Hippocampal formation (tissue), 2 donors: ENCODE data around the gene EIF3CL.
"Not testable (repeated sequence)": the region's sequence is repeated elsewhere in the genome, so short reads cannot be mapped to it uniquely, and the experiment has no call there.

Experiments
- DNase-seq, 2 donors: peaks; one replicate each; lab custom pipeline; 2025; lab: John Stamatoyannopoulos, UW

Gene EIF3CL

GRCh38 chr16:28362600-28362999 is 41.0 kb downstream of the EIF3CL start:
- not testable (repeated sequence) for DNase-seq

GRCh38 chr16:28338230-28338629 is 65.4 kb downstream of the EIF3CL start:
- DNase-seq, result not testable (repeated sequence)

- not testable (repeated sequence) for DNase-seq
Observed at GRCh38 chr16:28336940-28337710, 66.5 kb downstream of the EIF3CL start.

- not testable (repeated sequence) for DNase-seq
Observed at GRCh38 chr16:28335678-28336077, 68.0 kb downstream of the EIF3CL start.

- not testable (repeated sequence) for DNase-seq
Observed at GRCh38 chr16:28332632-28333031, 71.0 kb downstream of the EIF3CL start.

- not testable (repeated sequence) for DNase-seq
Observed at GRCh38 chr16:28330981-28331380, 72.7 kb downstream of the EIF3CL start.

- peak in 1 of 2 donors; percentile 21 for DNase-seq
Observed at GRCh38 chr16:28330232-28330631, 73.4 kb downstream of the EIF3CL start.
